Stimulated activated effector memory CD8-positive, alpha-beta T cell treated with anti-CD3 and anti-CD28 coated beads, Interleukin-12 subunit alpha, Interleukin-12 subunit beta, amount 100 ng/mL, for 72 hours (primary cell): Measurements from ENCODE around the gene ARRDC1.

Experiments
- ATAC-seq: fragments of 150-1000 bp; cut with Tn5 transposase; 2 replicates; pipeline ENCODE4 v1.10.0; 2021
- DNase-seq, 2 donors: peaks; one replicate each; pipeline ENCODE4 v3.0.0; 2021 to 2022; ENCODE audit warnings: low spot score in 2 of 2
- H3K27ac Mint-ChIP-seq: one replicate; pipeline ENCODE4 v1.8.0; 2022; ENCODE audit warnings: mild to moderate bottlenecking, mixed read lengths
- H3K36me3 Mint-ChIP-seq: one replicate; pipeline ENCODE4 v1.8.0; 2022; ENCODE audit warnings: mild to moderate bottlenecking, mixed read lengths
- H3K4me1 Mint-ChIP-seq: one replicate; pipeline ENCODE4 v1.8.0; 2022; ENCODE audit warnings: mixed read lengths
- H3K4me3 Mint-ChIP-seq: one replicate; pipeline ENCODE4 v1.8.0; 2022; ENCODE audit warnings: mild to moderate bottlenecking, mixed read lengths
- H3K9me3 Mint-ChIP-seq: one replicate; pipeline ENCODE4 v1.8.0; 2022; ENCODE audit warnings: mixed read lengths

The ARRDC1 gene

GRCh38 chr9:137656416-137656815 lies 50.9 kb downstream of the ARRDC1 start:
- Mint-ChIP-seq H3K9me3 (no peaks in the 10 kb centered on the region), H3K4me1 (peaks cover 27% of the 10 kb centered on the region), H3K4me3 (no peak overlapping the region), H3K27ac (no peak overlapping the region), H3K36me3 (peaks cover 49% of the 10 kb centered on the region)
- DNase-seq (no peak), ATAC-seq (no peak)

GRCh38 chr9:137657606-137658005 lies 52.1 kb downstream of the ARRDC1 start:
- no peak for DNase-seq
- Mint-ChIP-seq H3K36me3 (peaks cover 39% of the 10 kb centered on the region), H3K4me3 (no peak overlapping the region)

GRCh38 chr9:137658781-137659180 lies 53.3 kb downstream of the ARRDC1 start:
- Mint-ChIP-seq H3K9me3 (no peaks in the 10 kb centered on the region), H3K27ac (peak overlapping the region; percentile 48), H3K4me1 (peaks cover 27% of the 10 kb centered on the region), H3K36me3 (peaks cover 39% of the 10 kb centered on the region), H3K4me3 (no peak overlapping the region)
- DNase-seq (no peak), ATAC-seq (no peak)

More at GRCh38 chr9:137657606-137658005, 52.1 kb downstream of the ARRDC1 start:
- no peak overlapping the region for H3K27ac Mint-ChIP-seq
- H3K9me3 Mint-ChIP-seq: no peaks in the 10 kb centered on the region
- no peak for ATAC-seq
- peaks cover 27% of the 10 kb centered on the region for H3K4me1 Mint-ChIP-seq

- Mint-ChIP-seq H3K4me1 (peaks cover 33% of the 10 kb centered on the region), H3K36me3 (peaks cover 40% of the 10 kb centered on the region), H3K27ac (no peak overlapping the region), H3K4me3 (no peak overlapping the region), H3K9me3 (no peaks in the 10 kb centered on the region)
- DNase-seq: no peak
- ATAC-seq: no peak
Observed at GRCh38 chr9:137660144-137660543, 54.7 kb downstream of the ARRDC1 start.

- Mint-ChIP-seq H3K9me3 (no peaks in the 10 kb centered on the region), H3K27ac (no peak overlapping the region), H3K36me3 (peaks cover 28% of the 10 kb centered on the region), H3K4me3 (no peak overlapping the region), H3K4me1 (peaks cover 29% of the 10 kb centered on the region)
- no peak for ATAC-seq
- no peak for DNase-seq
Observed at GRCh38 chr9:137663584-137663983, 58.1 kb downstream of the ARRDC1 start.

- ATAC-seq (no peak), DNase-seq (no peak)
- Mint-ChIP-seq H3K9me3 (no peaks in the 10 kb centered on the region), H3K4me1 (peaks cover 32% of the 10 kb centered on the region), H3K4me3 (no peak overlapping the region), H3K27ac (peak overlapping the region; percentile 71), H3K36me3 (peaks cover 38% of the 10 kb centered on the region)
Observed at GRCh38 chr9:137664676-137665075, 59.2 kb downstream of the ARRDC1 start.
